GM23338 (cell line): ENCODE data around the gene PAX5. TPM values are rescaled to one million over a fixed set of nuclear protein-coding genes. Genes with fewer than 3 reads are reported as not detected.
A peak's percentile ranks its signal among the peaks of the same experiment; 100 is the strongest.

ENCODE experiments used
- ATAC-seq: fragments of 200-7000 bp; cut with Tn5 transposase; 3 replicates; pipeline ENCODE4 v1.9.1; 2020
- DNase-seq: peaks from one replicate; pipeline ENCODE4 v3.0.0-alpha.2; 2015; ENCODE audit warnings: low spot score
- H2AFZ ChIP-seq: fragments of 200-600 bp; sonication (generic); 2 replicates; pipeline ENCODE4 v1.8.0; 2016; ENCODE audit warnings: antibody characterized with exemption, mild to moderate bottlenecking, moderate library complexity
- H3F3A ChIP-seq: fragments of 200-600 bp; sonication (generic); replicated peaks from 2 replicates; pipeline ENCODE4 v1.8.0; 2017; ENCODE audit warnings: antibody characterized with exemption, mixed run types, low read depth
- H3K27ac ChIP-seq: fragments of 200-600 bp; sonication (generic); 2 replicates; pipeline ENCODE4 v1.6.1; 2016; ENCODE audit warnings: low read depth
- H3K27me3 ChIP-seq: fragments of 200-600 bp; sonication (generic); 2 replicates; pipeline ENCODE4 v1.8.0; 2016; ENCODE audit warnings: mild to moderate bottlenecking, mixed run types, moderate library complexity; ENCODE audit not compliant: insufficient read depth
- H3K36me3 ChIP-seq: fragments of 200-600 bp; sonication (generic); 2 replicates; pipeline ENCODE4 v1.8.0; 2016; ENCODE audit warnings: mild to moderate bottlenecking; ENCODE audit not compliant: insufficient read depth
- H3K4me1 ChIP-seq: fragments of 200-600 bp; sonication (generic); 2 replicates; pipeline ENCODE4 v1.8.0; 2016; ENCODE audit warnings: mild to moderate bottlenecking, moderate library complexity; ENCODE audit not compliant: insufficient read depth
- H3K4me2 ChIP-seq: fragments of 200-600 bp; sonication (generic); 2 replicates; pipeline ENCODE4 v1.7.1; 2017; ENCODE audit warnings: mixed run types
- H3K4me3 ChIP-seq: fragments of 200-600 bp; sonication (generic); 2 replicates; pipeline ENCODE4 v1.6.1; 2016; ENCODE audit warnings: mixed run types
- H3K79me2 ChIP-seq: fragments of 200-600 bp; sonication (generic); replicated peaks from 2 replicates; pipeline ENCODE4 v1.8.0; 2017; ENCODE audit warnings: mild to moderate bottlenecking; ENCODE audit not compliant: insufficient read depth
- H3K9me2 ChIP-seq: fragments of 200-600 bp; sonication (generic); 2 replicates; pipeline ENCODE4 v1.8.0; 2017; ENCODE audit not compliant: insufficient read depth
- H4K20me1 ChIP-seq: fragments of 200-600 bp; sonication (generic); replicated peaks from 2 replicates; pipeline ENCODE4 v1.8.0; 2017; ENCODE audit warnings: mild to moderate bottlenecking; ENCODE audit not compliant: insufficient read depth
- H3K27ac Mint-ChIP-seq: 2 replicates; pipeline ENCODE4 v1.8.0; 2020; ENCODE audit warnings: inconsistent platforms, mild to moderate bottlenecking, moderate library complexity, mixed read lengths
- H3K27me3 Mint-ChIP-seq: 3 replicates; pipeline ENCODE4 v1.8.0; 2022; ENCODE audit warnings: low read depth, mild to moderate bottlenecking, moderate library complexity, mixed read lengths, inconsistent platforms; ENCODE audit not compliant: insufficient read depth, poor library complexity
- H3K36me3 Mint-ChIP-seq: 3 replicates; pipeline ENCODE4 v1.8.0; 2021; ENCODE audit warnings: low read depth, mild to moderate bottlenecking, inconsistent platforms, moderate library complexity, mixed read lengths
- H3K4me1 Mint-ChIP-seq: 3 replicates; pipeline ENCODE4 v1.8.0; 2020; ENCODE audit warnings: mild to moderate bottlenecking, inconsistent platforms, mixed read lengths
- H3K4me3 Mint-ChIP-seq: 3 replicates; pipeline ENCODE4 v1.8.0; 2021; ENCODE audit warnings: moderate library complexity, mild to moderate bottlenecking, inconsistent platforms, mixed read lengths
- H3K9me3 Mint-ChIP-seq: 3 replicates; pipeline ENCODE4 v1.8.0; 2020; ENCODE audit warnings: moderate library complexity, mild to moderate bottlenecking, inconsistent platforms, mixed read lengths
- CREB1 ChIP-seq: fragments of 250-450 bp; sonication (Bioruptor Pico); IDR thresholded peaks from 2 replicates; pipeline ENCODE4 v1.5.0; 2020; ENCODE audit warnings: low read depth, mild to moderate bottlenecking, moderate library complexity
- EZH2 ChIP-seq: fragments of 200-600 bp; sonication (generic); IDR thresholded peaks from one replicate; pipeline ENCODE4 v1.8.0; 2017; ENCODE audit warnings: antibody characterized with exemption, mild to moderate bottlenecking, low read depth; ENCODE audit not compliant: unreplicated experiment
- EZH2phosphoT487 ChIP-seq: fragments of 200-600 bp; sonication (generic); IDR thresholded peaks from one replicate; pipeline ENCODE4 v1.8.1; 2018; ENCODE audit warnings: antibody characterized with exemption; ENCODE audit not compliant: unreplicated experiment
- POLR2AphosphoS5 ChIP-seq: IDR thresholded peaks from 2 replicates; pipeline ENCODE4 v1.6.1; 2016; ENCODE audit warnings: antibody characterized with exemption, low read depth
- STAT1 ChIP-seq: IDR thresholded peaks from one replicate; pipeline ENCODE4 v1.6.1; 2016; ENCODE audit warnings: antibody characterized with exemption; ENCODE audit not compliant: unreplicated experiment
- ZNF114 ChIP-seq: fragments of 250-450 bp; sonication (Bioruptor Pico); IDR thresholded peaks from 2 replicates; pipeline ENCODE4 v1.5.0; 2020; ENCODE audit warnings: mild to moderate bottlenecking, moderate library complexity
- ZNF331 ChIP-seq: fragments of 250-450 bp; sonication (Bioruptor Pico); IDR thresholded peaks from 2 replicates; pipeline ENCODE4 v1.5.0; 2020; ENCODE audit warnings: low read depth, mild to moderate bottlenecking, moderate library complexity
- polyA plus RNA-seq: library from polyadenylated mRNA; unstranded; fragments of >200 nt; fragmentation: Nextera tagmentation; extraction: Ambion mirVana; gene quantifications from 2 replicates; pipeline ENCODE4 v1.2.1, GENCODE V29; 2016
- total RNA-seq: library from RNA; depleted of rRNA; stranded (reverse); fragments of >200 nt; shearing (Covaris generic); gene quantifications from 2 replicates; pipeline ENCODE4 v1.2.3, GENCODE V29; 2014
- TF ChIP-seq, protein P1 (sequence below): fragments of 250-450 bp; sonication (Bioruptor Pico); IDR thresholded peaks from 2 replicates; pipeline ENCODE4 v1.5.0; 2020; ENCODE audit warnings: mild to moderate bottlenecking, moderate library complexity

Gene PAX5
- total and polyA plus RNA-seq, 2 experiments from 2014 or later, result 0.17 to 0.60 TPM

GRCh38 chr9:36881743-36882441 lies 152.2 kb downstream of the PAX5 start:
- H3K4me1 Mint-ChIP-seq, result no peaks in the 10 kb centered on the region; the same call in 2 of the 3 replicates
- no peak overlapping the region for H3K27ac Mint-ChIP-seq
- no peaks in the 10 kb centered on the region for H3K4me1 ChIP-seq
- no peak overlapping the region for H3K4me3 Mint-ChIP-seq
- H3K4me3 ChIP-seq, result no peak overlapping the region
- H3K79me2 ChIP-seq, result no peaks in the 10 kb centered on the region
- no peaks in the 10 kb centered on the region for H3K9me2 ChIP-seq
- no peaks in the 10 kb centered on the region for H3K9me3 Mint-ChIP-seq
- no peaks in the 10 kb centered on the region for H4K20me1 ChIP-seq
- no peak overlapping the region for H2AFZ ChIP-seq
- H3K36me3 ChIP-seq, result no peaks in the 10 kb centered on the region
- TF ChIP-seq EZH2 (no peak), POLR2AphosphoS5 (no peak), CREB1 (no peak), EZH2phosphoT487 (no peak), STAT1 (no peak), ZNF331 (no peak)
- peak; percentile 50 for ATAC-seq
- H3K27me3 ChIP-seq, result no peaks in the 10 kb centered on the region
- DNase-seq, result no peak
- H3K27me3 Mint-ChIP-seq, result peaks cover 2% of the 10 kb centered on the region
- H3K27ac ChIP-seq, result no peak overlapping the region
- H3K4me2 ChIP-seq, result no peak overlapping the region
- no peaks in the 10 kb centered on the region for H3F3A ChIP-seq
- no peaks in the 10 kb centered on the region for H3K36me3 Mint-ChIP-seq

DNA sequence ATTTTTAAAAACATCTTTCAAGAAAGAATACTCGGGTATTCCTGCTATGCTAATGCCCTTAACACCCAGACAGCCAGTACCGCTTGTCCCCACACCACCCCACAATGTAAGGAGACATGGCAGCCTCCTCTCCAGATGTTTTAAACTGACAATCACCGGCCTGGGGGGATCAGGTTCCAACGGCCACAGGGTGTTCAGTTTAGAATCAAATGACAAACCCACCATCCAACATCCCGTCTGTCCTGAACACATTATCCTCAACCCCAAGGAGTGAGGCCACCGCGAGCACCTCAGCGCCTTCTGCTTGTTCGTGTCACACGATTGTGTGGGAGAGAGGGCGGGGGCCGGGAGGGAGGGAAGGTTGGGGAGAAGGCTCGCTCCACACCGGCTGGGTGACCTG lies 152.8 kb downstream of the PAX5 start:
- H3K27ac ChIP-seq, result no peak overlapping the region
- H3K4me1 ChIP-seq, result no peaks in the 10 kb centered on the region
- no peak for ATAC-seq

More for the DNA sequence above, 152.8 kb downstream of the PAX5 start:
- Mint-ChIP-seq H3K27ac (no peak overlapping the region), H3K9me3 (no peaks in the 10 kb centered on the region; the same call in 2 of the 3 replicates), H3K4me3 (no peak overlapping the region), H3K4me1 (no peaks in the 10 kb centered on the region; the same call in 2 of the 3 replicates), H3K27me3 (peaks cover 2% of the 10 kb centered on the region), H3K36me3 (no peaks in the 10 kb centered on the region)
- Histone ChIP-seq H3K4me3 (no peak overlapping the region), H3K4me2 (no peak overlapping the region), H2AFZ (no peak overlapping the region), H3K36me3 (no peaks in the 10 kb centered on the region), H4K20me1 (no peaks in the 10 kb centered on the region), H3K79me2 (no peaks in the 10 kb centered on the region), H3K27me3 (no peaks in the 10 kb centered on the region), H3K9me2 (no peaks in the 10 kb centered on the region), H3F3A (no peaks in the 10 kb centered on the region)
- no peak for TF ChIP-seq EZH2phosphoT487
- no peak for TF ChIP-seq EZH2
- TF ChIP-seq POLR2AphosphoS5, result no peak
- TF ChIP-seq, protein P1, sequence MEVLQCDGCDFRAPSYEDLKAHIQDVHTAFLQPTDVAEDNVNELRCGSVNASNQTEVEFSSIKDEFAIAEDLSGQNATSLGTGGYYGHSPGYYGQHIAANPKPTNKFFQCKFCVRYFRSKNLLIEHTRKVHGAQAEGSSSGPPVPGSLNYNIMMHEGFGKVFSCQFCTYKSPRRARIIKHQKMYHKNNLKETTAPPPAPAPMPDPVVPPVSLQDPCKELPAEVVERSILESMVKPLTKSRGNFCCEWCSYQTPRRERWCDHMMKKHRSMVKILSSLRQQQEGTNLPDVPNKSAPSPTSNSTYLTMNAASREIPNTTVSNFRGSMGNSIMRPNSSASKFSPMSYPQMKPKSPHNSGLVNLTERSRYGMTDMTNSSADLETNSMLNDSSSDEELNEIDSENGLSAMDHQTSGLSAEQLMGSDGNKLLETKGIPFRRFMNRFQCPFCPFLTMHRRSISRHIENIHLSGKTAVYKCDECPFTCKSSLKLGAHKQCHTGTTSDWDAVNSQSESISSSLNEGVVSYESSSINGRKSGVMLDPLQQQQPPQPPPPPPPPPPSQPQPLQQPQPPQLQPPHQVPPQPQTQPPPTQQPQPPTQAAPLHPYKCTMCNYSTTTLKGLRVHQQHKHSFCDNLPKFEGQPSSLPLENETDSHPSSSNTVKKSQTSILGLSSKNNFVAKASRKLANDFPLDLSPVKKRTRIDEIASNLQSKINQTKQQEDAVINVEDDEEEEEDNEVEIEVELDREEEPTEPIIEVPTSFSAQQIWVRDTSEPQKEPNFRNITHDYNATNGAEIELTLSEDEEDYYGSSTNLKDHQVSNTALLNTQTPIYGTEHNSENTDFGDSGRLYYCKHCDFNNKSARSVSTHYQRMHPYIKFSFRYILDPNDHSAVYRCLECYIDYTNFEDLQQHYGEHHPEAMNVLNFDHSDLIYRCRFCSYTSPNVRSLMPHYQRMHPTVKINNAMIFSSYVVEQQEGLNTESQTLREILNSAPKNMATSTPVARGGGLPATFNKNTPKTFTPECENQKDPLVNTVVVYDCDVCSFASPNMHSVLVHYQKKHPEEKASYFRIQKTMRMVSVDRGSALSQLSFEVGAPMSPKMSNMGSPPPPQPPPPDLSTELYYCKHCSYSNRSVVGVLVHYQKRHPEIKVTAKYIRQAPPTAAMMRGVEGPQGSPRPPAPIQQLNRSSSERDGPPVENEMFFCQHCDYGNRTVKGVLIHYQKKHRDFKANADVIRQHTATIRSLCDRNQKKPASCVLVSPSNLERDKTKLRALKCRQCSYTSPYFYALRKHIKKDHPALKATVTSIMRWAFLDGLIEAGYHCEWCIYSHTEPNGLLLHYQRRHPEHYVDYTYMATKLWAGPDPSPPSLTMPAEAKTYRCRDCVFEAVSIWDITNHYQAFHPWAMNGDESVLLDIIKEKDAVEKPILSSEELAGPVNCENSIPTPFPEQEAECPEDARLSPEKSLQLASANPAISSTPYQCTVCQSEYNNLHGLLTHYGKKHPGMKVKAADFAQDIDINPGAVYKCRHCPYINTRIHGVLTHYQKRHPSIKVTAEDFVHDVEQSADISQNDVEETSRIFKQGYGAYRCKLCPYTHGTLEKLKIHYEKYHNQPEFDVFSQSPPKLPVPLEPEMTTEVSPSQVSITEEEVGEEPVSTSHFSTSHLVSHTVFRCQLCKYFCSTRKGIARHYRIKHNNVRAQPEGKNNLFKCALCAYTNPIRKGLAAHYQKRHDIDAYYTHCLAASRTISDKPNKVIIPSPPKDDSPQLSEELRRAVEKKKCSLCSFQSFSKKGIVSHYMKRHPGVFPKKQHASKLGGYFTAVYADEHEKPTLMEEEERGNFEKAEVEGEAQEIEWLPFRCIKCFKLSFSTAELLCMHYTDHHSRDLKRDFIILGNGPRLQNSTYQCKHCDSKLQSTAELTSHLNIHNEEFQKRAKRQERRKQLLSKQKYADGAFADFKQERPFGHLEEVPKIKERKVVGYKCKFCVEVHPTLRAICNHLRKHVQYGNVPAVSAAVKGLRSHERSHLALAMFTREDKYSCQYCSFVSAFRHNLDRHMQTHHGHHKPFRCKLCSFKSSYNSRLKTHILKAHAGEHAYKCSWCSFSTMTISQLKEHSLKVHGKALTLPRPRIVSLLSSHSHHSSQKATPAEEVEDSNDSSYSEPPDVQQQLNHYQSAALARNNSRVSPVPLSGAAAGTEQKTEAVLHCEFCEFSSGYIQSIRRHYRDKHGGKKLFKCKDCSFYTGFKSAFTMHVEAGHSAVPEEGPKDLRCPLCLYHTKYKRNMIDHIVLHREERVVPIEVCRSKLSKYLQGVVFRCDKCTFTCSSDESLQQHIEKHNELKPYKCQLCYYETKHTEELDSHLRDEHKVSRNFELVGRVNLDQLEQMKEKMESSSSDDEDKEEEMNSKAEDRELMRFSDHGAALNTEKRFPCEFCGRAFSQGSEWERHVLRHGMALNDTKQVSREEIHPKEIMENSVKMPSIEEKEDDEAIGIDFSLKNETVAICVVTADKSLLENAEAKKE, result no peak
- no peak for TF ChIP-seq ZNF114 (CRISPR knock-in tag)
- TF ChIP-seq CREB1, result no peak
- DNase-seq, result no peak
